ENCODE data around the gene AXIN1. TPM values are rescaled to one million over a fixed set of nuclear protein-coding genes. Genes with fewer than 3 reads are reported as not detected.
A peak's percentile ranks its signal among the peaks of the same experiment; 100 is the strongest.

Gene AXIN1
- total and polyA plus RNA-seq, 9 of the 15 experiments (the other 6 are each of a cell fraction or from before 2014, with no cell fraction given): 0.42 to 58.0 (median 25.9) TPM

DNA sequence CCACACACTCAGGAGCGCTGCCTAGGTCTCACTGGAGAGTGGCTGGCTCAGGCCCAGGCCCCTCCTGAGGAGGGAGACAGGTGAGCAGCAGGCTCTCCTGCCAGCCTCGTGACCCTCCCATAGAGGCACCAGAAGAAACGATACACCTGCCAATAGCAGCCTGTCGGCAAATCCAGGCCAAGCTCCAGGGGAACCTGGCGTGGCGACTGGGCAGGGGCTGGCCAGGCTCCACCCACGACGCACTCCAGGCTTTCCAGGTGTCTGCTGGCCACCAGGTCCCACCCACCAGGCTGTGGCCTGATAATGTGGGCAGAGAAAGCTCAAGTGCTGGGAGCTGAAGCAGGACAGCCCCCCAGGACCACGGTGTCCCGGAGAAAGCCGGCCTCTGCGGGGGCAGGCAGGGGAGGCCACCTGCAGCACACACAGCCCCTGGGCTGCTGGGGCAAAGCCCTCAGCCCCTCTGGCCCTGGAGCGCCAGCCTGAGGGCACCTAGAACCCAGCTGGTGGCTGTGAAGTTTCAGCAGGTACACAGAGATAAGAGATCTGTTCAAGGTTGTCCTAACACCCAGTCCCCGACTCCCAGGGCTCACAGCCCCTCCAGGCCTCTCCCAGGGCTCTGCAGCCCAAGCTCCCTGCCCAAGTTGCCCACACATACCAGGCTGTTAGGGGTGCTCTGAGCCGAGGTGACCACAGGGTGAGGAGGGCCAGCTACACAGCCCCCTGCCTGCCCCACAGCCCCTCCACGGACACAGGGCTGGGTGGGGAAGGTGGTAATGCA is 26.8 kb upstream of the AXIN1 start:
- 85% methylated on average over 15 of the region's 16 CpGs for WGBS (ENCODE audit: insufficient coverage, low coverage, missing lambda C conversion rate)
- DNase-seq (ENCODE audit: extremely low read depth in 1 of 4, low spot score in 3 of 4): no peak
- Histone ChIP-seq H3K9me1 (ENCODE audit: control insufficient read depth, insufficient read depth, low read length) (no peaks in the 10 kb centered on the region), H3K27me3 (ENCODE audit: control insufficient read depth in 2 of 2, insufficient read depth in 2 of 2, low read length in 2 of 2) (no peaks in the 10 kb centered on the region), H3K79me2 (ENCODE audit: control insufficient read depth, insufficient read depth, low read length) (peaks cover 33% of the 10 kb centered on the region), H4K20me1 (replicated peaks; ENCODE audit: control insufficient read depth, insufficient read depth, low read length) (no peaks in the 10 kb centered on the region), H3K36me3 (ENCODE audit: control insufficient read depth, insufficient read depth, low read length) (peaks cover 31% of the 10 kb centered on the region; the same call in 2 of the 3 replicates), H3K4me1 (replicated peaks in 1 of 2; ENCODE audit: control insufficient read depth in 2 of 2, insufficient read depth in 2 of 2, low read length in 2 of 2) (peaks cover 0 to 60% of the 10 kb centered on the region in 2 experiments; a peak in 3 of 5 replicates), H3K4me3 (no peak overlapping the region), H2AFZ (ENCODE audit: low read depth, low read length) (no peak overlapping the region), H3K9me3 (replicated peaks; ENCODE audit: control insufficient read depth, insufficient read depth, low read depth, low read length) (no peaks in the 10 kb centered on the region), H3K9ac (ENCODE audit: insufficient read depth in 1 of 2, low read depth in 2 of 2, low read length in 2 of 2) (peak overlapping the region in 1 of 2 experiments; percentile 81; a peak in 2 of 4 replicates), H3K4me2 (ENCODE audit: insufficient read depth, low read length) (no peak overlapping the region), H3K27ac (ENCODE audit: extremely low read depth, low read depth, low read length) (no peak overlapping the region)
- POLR2A ChIA-PET: interaction anchor here (0.6 to 1.5 kb wide), 2 partner anchors 9 kb away, joined by 3 to 8 read pairs; partner anchors contain the start of gene MRPL28
- CTCF ChIA-PET (ENCODE audit: low intra/inter-chr PET ratio): no interaction called here
- no peak for ATAC-seq
- intact Hi-C loops (cut with micrococcal nuclease): no loop called here
- BruUV-seq (replicated peaks): no TSS peak
- TF ChIP-seq, protein P1, sequence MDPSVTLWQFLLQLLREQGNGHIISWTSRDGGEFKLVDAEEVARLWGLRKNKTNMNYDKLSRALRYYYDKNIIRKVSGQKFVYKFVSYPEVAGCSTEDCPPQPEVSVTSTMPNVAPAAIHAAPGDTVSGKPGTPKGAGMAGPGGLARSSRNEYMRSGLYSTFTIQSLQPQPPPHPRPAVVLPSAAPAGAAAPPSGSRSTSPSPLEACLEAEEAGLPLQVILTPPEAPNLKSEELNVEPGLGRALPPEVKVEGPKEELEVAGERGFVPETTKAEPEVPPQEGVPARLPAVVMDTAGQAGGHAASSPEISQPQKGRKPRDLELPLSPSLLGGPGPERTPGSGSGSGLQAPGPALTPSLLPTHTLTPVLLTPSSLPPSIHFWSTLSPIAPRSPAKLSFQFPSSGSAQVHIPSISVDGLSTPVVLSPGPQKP (CRISPR knock-in tag; IDR thresholded peaks at IDR 0.05): no peak
- peak; percentile 32; the same call in 1 of the 2 replicates for TF ChIP-seq RBFOX2 (IDR thresholded peaks at IDR 0.05; ENCODE audit: low read depth, low read length)
- no peak for TF ChIP-seq ZBTB9 (CRISPR knock-in tag; IDR thresholded peaks at IDR 0.05)
- peak; percentile 21 for TF ChIP-seq RBM22 (IDR thresholded peaks at IDR 0.05; ENCODE audit: low read depth, low read length, poor library complexity, severe bottlenecking)
- no peak for FAIRE-seq
- in situ Hi-C loops (cut with MboI): no loop called here

All from K562 (cell line).